A673 (cell line): ENCODE measurements around the gene ZNF600. TPM values are rescaled to one million over a fixed set of nuclear protein-coding genes. Genes with fewer than 3 reads are reported as not detected.
"Not testable (repeated sequence)": the region's sequence is repeated elsewhere in the genome, so short reads cannot be mapped to it uniquely, and the experiment has no call there.

ENCODE experiments used
- BruUV-seq: library from RNA; stranded (reverse); fragments of 400-500 nt; replicated peaks from 2 replicates; lab custom pipeline; 2021; lab: Mats Ljungman, UMichigan
- CTCF ChIA-PET: fragments of 300-600 bp; sonication (Branson Sonifier 250); formaldehyde crosslinking; loops from one replicate; lab custom pipeline; 2022; ENCODE audit warnings: antibody characterized with exemption; lab: Charles Lee
- POLR2A ChIA-PET: fragments of 300-600 bp; sonication (Branson Sonifier 250); formaldehyde crosslinking; loops from one replicate; lab custom pipeline; 2022; ENCODE audit warnings: antibody characterized with exemption; ENCODE audit not compliant: low non-redundant PET; lab: Charles Lee
- DNase-seq: peaks from one replicate; pipeline ENCODE4 v3.0.0-alpha.2; 2015; ENCODE audit warnings: low spot score
- H3K27ac ChIP-seq: fragments of 200-600 bp; sonication (generic); 2 replicates; pipeline ENCODE4 v1.5.1; 2016; ENCODE audit warnings: mixed run types, low read depth, mild to moderate bottlenecking, mixed read lengths, antibody characterized with exemption, low read length; ENCODE audit not compliant: poor library complexity, severe bottlenecking
- H3K27me3 ChIP-seq: fragments of 200-600 bp; sonication (generic); replicated peaks from 2 replicates; pipeline ENCODE4 v1.6.1; 2017; ENCODE audit warnings: mixed run types, low read depth, mild to moderate bottlenecking, mixed read lengths, antibody characterized with exemption, low read length; ENCODE audit not compliant: insufficient read depth, poor library complexity
- H3K36me3 ChIP-seq: fragments of 200-600 bp; sonication (generic); 2 replicates; pipeline ENCODE4 v1.6.1; 2016; ENCODE audit warnings: mixed run types, mild to moderate bottlenecking, mixed read lengths, antibody characterized with exemption, low read length; ENCODE audit not compliant: insufficient read depth, poor library complexity, severe bottlenecking
- H3K4me1 ChIP-seq: fragments of 200-600 bp; sonication (generic); 2 replicates; pipeline ENCODE4 v1.6.1; 2017; ENCODE audit warnings: mixed run types, mild to moderate bottlenecking, mixed read lengths, antibody characterized with exemption, low read length; ENCODE audit not compliant: insufficient read depth, poor library complexity, severe bottlenecking
- H3K4me3 ChIP-seq: fragments of 200-600 bp; sonication (generic); 2 replicates; pipeline ENCODE4 v1.5.1; 2016; ENCODE audit warnings: low read depth, mixed run types, mild to moderate bottlenecking, mixed read lengths, low read length; ENCODE audit not compliant: poor library complexity, severe bottlenecking
- H3K9me3 ChIP-seq: fragments of 200-600 bp; sonication (generic); 2 replicates; pipeline ENCODE4 v1.6.1; 2016; ENCODE audit warnings: mixed run types, low read depth, mild to moderate bottlenecking, mixed read lengths, antibody characterized with exemption, low read length; ENCODE audit not compliant: poor library complexity, severe bottlenecking
- EZH2 ChIP-seq: fragments of 200-600 bp; sonication (generic); IDR thresholded peaks from 2 replicates; pipeline ENCODE4 v1.6.1; 2017; ENCODE audit warnings: borderline replicate concordance, low read depth, mild to moderate bottlenecking, mixed read lengths, antibody characterized with exemption, low read length; ENCODE audit not compliant: poor library complexity, severe bottlenecking
- intact Hi-C: fragments of 100-400 bp; cut with micrococcal nuclease; formaldehyde crosslinking; loops from one replicate; pipeline ENCODE4 v1.10.0; 2022; ENCODE audit not compliant: unreplicated experiment
- total RNA-seq: library from RNA; stranded (reverse); gene quantifications from 2 replicates; pipeline ENCODE4 v1.2.3, GENCODE V29; 2021
- TF ChIP-seq, protein P1 (sequence below): fragments of 300-800, 200-600 bp; sonication (generic); conservative IDR thresholded peaks from 2 replicates; pipeline ENCODE4 v1.5.1; 2017; ENCODE audit warnings: low read depth, mild to moderate bottlenecking, antibody characterized with exemption, low read length, moderate library complexity, mixed read lengths

Gene ZNF600
- total RNA-seq, 1 experiment from 2014 or later: 1.5 TPM

DNA sequence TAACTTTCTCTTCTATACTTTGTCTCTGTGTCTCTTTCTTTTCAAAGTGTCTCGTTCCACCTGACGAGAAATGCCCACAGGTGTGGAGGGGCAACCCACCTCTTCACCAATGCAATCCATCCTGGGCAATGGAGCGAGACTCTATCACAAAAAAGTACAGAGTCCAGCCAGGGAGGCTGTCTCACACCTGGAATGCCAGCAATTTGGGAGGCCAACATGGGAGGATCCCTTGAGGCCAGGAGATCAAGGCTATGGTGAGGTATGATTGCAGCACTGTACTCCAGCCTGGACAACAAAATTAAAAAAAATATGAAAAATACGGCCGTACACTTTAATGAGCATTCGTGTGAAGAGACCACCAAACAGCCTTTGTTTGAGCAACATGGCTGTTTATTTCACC is 2.8 kb upstream of the ZNF600 start:
- no peaks in the 10 kb centered on the region for H3K4me1 ChIP-seq
- DNase-seq: no peak
- no peaks in the 10 kb centered on the region for H3K27me3 ChIP-seq
- ChIA-PET CTCF (no interaction called here), POLR2A (no interaction called here)
- intact Hi-C loops: no loop called here
- no peak overlapping the region for H3K4me3 ChIP-seq
- BruUV-seq: no TSS peak
- peaks cover 4% of the 10 kb centered on the region for H3K9me3 ChIP-seq
- TF ChIP-seq, protein P1, sequence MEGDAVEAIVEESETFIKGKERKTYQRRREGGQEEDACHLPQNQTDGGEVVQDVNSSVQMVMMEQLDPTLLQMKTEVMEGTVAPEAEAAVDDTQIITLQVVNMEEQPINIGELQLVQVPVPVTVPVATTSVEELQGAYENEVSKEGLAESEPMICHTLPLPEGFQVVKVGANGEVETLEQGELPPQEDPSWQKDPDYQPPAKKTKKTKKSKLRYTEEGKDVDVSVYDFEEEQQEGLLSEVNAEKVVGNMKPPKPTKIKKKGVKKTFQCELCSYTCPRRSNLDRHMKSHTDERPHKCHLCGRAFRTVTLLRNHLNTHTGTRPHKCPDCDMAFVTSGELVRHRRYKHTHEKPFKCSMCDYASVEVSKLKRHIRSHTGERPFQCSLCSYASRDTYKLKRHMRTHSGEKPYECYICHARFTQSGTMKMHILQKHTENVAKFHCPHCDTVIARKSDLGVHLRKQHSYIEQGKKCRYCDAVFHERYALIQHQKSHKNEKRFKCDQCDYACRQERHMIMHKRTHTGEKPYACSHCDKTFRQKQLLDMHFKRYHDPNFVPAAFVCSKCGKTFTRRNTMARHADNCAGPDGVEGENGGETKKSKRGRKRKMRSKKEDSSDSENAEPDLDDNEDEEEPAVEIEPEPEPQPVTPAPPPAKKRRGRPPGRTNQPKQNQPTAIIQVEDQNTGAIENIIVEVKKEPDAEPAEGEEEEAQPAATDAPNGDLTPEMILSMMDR: no peak
- no peak for TF ChIP-seq EZH2
- no peak overlapping the region for H3K27ac ChIP-seq
- H3K36me3 ChIP-seq: no peaks in the 10 kb centered on the region

DNA sequence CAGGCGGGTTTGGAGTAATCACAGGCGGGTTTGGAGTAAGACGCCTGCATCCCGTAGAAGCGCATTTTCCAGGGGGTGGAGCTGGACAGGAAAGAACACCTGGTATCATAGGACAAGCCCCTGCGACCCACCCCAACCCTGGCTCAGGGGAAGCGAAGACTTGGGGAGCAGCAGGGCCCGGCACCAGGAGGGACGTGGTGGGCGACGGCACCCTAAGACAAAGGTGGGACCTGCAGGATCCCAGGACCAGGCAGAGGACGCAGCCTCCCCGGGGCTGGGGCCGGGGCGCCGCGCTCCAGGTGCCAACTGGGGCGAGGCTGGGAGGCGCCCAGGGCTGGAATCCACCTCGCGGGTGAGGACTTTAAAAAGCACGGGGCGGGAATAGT is 520 bp downstream of the ZNF600 start:
- TF ChIP-seq, protein P1: no peak
- no peak for TF ChIP-seq EZH2
- intact Hi-C loops: no loop called here
- Histone ChIP-seq H3K27me3 (no peaks in the 10 kb centered on the region), H3K9me3 (no peaks in the 10 kb centered on the region), H3K4me1 (no peaks in the 10 kb centered on the region), H3K36me3 (no peaks in the 10 kb centered on the region), H3K4me3 (peak overlapping the region; percentile 42), H3K27ac (no peak overlapping the region)
- no peak for DNase-seq
- no TSS peak for BruUV-seq
- ChIA-PET CTCF (no interaction called here), POLR2A (no interaction called here)

DNA sequence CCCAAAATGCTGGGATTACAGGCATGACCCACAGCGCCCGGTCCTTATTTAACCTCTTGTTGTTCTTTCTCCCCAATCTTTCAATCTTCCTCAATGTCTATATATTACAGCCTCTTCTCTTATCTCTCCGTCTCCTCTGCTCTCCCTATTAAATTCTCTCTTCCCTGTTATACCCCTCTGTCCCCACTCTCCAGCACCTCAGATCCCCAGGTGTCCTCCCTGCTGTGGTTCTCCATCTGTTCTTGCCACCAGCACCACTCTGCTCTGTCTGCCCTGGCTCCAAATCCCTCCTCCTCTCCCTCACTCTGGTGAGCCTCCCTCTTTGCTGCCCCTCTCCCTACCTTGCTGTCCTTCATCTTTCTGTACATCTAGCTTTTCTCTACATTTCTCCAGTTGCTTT is 1.1 kb downstream of the ZNF600 start:
- no TSS peak for BruUV-seq
- Histone ChIP-seq H3K36me3 (no peaks in the 10 kb centered on the region), H3K4me1 (no peaks in the 10 kb centered on the region), H3K27ac (no peak overlapping the region), H3K4me3 (no peak overlapping the region), H3K27me3 (no peaks in the 10 kb centered on the region), H3K9me3 (no peaks in the 10 kb centered on the region)
- intact Hi-C loops: no loop called here
- POLR2A ChIA-PET: no interaction called here
- CTCF ChIA-PET: no interaction called here
- DNase-seq: no peak
- TF ChIP-seq, protein P1: no peak
- no peak for TF ChIP-seq EZH2

DNA sequence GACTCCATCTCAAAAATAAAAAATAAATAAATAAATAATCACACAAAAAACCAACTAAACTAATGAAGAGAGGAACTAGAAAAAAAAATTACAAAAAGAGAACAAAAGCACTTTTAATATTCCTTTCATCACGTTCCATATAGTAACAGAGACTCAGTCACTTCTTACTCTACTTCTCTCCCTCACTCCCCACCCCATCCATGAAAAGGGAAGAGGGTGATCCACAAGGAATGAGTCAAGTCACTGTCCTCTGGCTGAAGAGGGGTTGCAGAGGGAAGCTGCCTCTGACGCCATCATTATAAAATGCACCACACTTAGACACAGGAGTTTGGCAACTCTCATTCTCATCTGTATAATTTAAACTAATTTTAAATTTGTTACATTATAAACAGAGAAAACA is 3.7 kb downstream of the ZNF600 start:
- H3K27me3 ChIP-seq, H3K9me3 ChIP-seq, intact Hi-C loops, H3K4me1 ChIP-seq, BruUV-seq, CTCF ChIA-PET, H3K4me3 ChIP-seq, POLR2A ChIA-PET, H3K27ac ChIP-seq, DNase-seq, H3K36me3 ChIP-seq: not testable (repeated sequence)
